Thyroid gland (tissue), 4 donors: Measurements from ENCODE around the gene INMT.

Experiments
- POLR2A ChIP-seq, 2 donors: fragments of 450-650 bp; IDR thresholded peaks; one replicate each; pipeline ENCODE4 v1.6.1; 2017; ENCODE audit warnings: antibody characterized with exemption in 2 of 2, mild to moderate bottlenecking in 2 of 2, moderate library complexity in 1 of 2
- TF ChIP-seq, protein P1 (sequence below), 6 experiments: fragments of 200-600 bp in 3 of 6; fragments of 450-650 bp in 3 of 6; sonication (generic) in 3 of 6; IDR thresholded peaks; one replicate each; pipeline ENCODE4 v1.5.1; 2016 to 2019; ENCODE audit warnings: antibody characterized with exemption in 6 of 6, mild to moderate bottlenecking in 2 of 6, inconsistent platforms in 1 of 6, moderate library complexity in 1 of 6

GRCh38 chr7:30710669-30711068 is 41.3 kb upstream of the INMT start:
- no peak for TF ChIP-seq POLR2A (IDR thresholded peaks at IDR 0.05)
- TF ChIP-seq, protein P1, sequence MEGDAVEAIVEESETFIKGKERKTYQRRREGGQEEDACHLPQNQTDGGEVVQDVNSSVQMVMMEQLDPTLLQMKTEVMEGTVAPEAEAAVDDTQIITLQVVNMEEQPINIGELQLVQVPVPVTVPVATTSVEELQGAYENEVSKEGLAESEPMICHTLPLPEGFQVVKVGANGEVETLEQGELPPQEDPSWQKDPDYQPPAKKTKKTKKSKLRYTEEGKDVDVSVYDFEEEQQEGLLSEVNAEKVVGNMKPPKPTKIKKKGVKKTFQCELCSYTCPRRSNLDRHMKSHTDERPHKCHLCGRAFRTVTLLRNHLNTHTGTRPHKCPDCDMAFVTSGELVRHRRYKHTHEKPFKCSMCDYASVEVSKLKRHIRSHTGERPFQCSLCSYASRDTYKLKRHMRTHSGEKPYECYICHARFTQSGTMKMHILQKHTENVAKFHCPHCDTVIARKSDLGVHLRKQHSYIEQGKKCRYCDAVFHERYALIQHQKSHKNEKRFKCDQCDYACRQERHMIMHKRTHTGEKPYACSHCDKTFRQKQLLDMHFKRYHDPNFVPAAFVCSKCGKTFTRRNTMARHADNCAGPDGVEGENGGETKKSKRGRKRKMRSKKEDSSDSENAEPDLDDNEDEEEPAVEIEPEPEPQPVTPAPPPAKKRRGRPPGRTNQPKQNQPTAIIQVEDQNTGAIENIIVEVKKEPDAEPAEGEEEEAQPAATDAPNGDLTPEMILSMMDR (IDR thresholded peaks at IDR 0.05) = no peak
